NCI-H128 (cell line): ENCODE data around the gene P2RX6.
"Not testable (repeated sequence)": the region's sequence is repeated elsewhere in the genome, so short reads cannot be mapped to it uniquely, and the experiment has no call there.

Source experiments
- DNase-seq: peaks from one replicate; lab custom pipeline; 2025; ENCODE audit not compliant: unreplicated experiment; lab: John Stamatoyannopoulos, UW

P2RX6 gene

DNA sequence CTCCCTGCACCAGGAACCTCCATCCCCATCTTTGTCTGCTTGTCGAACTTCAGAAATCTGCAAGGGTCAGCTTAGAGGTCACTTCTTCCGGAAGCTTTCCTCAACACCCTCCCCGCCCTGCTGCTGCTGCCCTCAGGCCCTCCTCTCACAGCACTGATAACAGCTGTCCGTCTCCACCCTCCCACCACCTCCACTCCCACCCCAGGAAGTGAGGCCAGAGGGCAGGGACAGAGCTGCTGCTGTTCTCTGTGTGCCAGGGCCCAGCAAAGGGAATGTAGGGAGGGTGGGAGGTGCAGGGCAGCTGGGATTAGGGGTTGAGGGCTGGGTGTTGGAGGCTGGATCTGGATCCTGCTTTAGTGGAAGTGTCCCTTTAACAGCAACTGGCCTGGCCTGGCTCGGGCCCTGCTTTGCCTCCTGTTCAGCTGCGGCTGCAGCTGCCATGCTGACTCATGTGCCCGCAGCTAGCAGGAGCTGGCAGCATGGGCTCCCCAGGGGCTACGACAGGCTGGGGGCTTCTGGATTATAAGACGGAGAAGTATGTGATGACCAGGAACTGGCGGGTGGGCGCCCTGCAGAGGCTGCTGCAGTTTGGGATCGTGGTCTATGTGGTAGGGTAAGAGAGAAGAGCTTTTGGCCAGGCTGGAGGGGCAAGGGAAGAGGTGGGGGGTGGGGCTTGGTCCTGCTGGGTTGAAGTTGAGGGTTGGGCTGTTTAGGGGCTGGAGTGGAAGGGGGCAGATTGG lies at the start of gene P2RX6:
TSS of gene P2RX6 (plus strand) at position 440 of the 740 bp plus-strand sequence. CDS start at position 450, 10 bp downstream.
- no peak for DNase-seq

DNA sequence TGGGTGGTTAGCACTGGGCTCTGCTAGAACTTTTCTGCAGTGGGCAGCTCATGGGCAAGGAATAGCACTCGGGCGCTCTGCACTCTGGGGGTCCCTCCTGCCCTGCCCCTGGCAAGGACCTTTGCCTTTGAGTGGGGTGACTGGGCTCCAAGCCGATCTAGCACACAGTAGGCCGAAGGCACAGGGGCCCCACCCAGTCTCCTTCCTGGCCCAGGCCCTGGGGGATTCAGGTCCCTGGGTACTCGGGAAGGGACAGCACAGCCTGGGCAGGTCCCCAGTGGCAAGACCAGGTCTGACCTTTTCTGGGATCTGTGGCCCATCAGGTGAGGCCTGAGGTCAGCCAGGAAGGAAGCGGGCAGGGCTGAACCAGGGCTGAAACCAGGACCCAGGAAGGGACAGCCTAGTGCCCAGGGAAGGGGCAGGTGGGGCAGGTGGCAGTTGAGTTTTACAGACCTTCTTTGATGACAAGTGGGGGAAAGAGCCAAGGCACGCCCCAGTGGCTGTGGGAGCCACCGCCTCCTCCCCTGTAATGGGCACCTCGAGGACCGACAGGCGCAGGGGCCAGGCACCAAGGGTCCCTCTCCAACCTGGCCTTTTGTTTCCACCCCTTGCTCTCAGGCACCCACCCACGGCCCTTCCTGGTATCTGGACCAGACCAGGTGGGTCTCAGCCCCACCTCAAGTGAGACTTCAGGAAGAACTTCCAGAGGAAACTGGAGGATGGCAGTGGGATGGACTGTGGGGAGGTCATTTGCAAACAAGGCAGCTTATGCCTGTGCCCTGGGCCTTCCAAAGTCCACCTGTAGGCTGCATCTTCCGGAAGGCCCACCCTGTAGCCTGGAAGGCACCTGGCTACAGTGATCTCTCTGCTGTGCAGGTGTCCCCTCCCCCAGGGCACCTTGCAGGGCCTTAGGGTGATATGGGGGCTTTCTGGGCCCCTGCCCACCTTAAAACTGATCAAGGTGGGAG lies 48.8 kb upstream of the P2RX6 start:
- no peak for DNase-seq

DNA sequence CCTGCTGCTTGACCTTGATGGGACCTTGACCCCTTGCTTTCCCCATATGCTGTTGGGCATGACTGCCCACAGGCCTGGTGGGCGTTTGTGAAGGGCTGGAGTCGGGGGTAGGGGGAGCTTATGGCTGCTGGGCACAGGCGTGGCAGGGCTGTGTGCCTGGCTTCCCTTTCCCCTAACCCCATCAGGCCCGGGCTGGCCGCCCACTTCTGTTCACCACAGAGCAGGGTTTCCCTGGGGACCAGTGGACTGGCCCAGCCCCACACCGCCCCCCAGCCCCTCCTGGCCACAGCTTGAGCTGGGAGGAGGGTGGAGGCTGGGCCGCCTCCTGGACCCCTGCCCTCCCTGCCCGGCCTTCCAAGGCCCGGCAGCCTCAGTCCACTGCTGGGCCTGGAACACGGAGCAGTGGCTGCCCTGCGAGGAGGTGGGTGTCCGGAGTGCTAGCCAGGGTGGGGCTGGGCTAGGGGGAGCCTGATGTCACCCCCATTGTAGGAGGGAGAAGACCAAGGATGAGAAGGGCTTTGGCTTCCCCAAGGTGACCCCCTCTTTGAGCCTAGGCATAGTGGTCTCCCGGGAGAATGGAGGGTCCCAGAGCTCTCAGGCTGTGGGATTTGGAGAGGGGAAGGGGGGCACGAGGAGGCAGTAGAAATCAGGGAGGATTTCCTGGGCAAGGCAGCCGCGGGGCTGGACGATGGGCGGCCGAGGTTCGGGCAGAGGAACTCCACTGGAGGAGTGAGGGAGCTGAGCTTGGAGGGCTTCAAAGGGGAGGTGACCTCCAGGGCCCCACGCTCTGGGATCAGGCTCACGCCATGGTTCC lies 47.9 kb upstream of the P2RX6 start, which contains the start of gene AIFM3:
TSS of gene AIFM3 (plus strand) at position 373 of the 814 bp plus-strand sequence. CDS start 690 bp downstream, outside the sequence.
- DNase-seq, result no peak

DNA sequence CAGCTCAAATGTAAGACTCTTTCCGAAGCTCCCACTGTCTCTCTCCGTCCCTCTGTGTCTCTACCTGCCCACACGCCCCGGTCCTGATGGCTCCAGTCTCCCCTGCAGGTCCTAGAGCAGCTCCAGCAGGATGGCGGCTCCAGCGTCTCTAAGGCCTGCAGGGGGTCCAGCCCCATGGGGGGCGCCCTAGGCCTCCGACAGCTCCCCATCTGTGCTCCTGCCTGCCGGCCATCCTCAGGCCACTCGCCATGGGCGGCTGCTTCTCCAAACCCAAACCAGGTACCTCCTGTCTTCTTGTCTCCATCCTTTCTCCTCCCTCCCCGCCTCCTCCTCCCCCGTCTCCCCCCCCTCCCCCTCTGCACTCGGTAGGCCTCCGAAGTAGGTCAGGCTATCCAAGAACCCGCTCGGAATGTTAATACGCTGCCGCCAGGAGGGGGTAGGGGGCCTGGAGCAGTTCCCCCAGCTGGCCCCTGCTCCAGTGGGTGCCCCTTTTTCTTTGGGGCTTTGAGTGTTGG lies 47.2 kb upstream of the P2RX6 start:
- no peak for DNase-seq

DNA sequence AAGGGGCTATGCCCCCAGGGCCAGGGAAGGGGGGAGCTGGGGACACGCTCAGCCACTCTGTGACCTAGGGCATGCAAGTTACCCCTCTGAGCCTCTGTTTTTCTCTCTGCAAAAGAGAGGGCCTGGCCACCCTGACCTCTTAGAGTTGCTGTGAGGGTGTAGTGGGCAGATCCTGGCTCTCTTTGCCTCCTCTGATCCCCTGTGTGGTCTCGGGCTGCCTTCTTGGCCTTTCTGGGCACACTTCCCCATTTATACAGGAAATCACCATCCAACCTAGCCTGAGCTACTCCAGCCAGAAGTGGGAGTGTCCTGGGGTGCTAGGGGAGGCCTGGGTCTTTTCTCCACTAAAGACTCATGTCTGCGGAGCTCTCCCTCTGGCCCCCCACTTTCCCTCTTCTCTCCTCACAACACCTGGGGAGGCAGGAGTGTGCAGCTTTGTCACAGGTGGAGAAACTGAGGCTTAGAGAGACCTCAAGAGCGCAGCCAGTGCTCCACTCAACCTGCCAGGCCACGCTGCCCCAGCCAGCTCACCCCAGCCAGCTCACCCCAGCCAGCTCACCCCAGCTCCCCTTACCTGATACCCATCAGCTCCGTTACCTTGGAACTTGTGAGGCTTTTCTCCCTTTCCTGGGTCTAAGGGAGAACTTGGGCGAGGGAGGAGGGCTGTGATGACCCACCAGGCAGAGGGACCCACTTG lies 46.5 kb upstream of the P2RX6 start:
- no peak for DNase-seq

DNA sequence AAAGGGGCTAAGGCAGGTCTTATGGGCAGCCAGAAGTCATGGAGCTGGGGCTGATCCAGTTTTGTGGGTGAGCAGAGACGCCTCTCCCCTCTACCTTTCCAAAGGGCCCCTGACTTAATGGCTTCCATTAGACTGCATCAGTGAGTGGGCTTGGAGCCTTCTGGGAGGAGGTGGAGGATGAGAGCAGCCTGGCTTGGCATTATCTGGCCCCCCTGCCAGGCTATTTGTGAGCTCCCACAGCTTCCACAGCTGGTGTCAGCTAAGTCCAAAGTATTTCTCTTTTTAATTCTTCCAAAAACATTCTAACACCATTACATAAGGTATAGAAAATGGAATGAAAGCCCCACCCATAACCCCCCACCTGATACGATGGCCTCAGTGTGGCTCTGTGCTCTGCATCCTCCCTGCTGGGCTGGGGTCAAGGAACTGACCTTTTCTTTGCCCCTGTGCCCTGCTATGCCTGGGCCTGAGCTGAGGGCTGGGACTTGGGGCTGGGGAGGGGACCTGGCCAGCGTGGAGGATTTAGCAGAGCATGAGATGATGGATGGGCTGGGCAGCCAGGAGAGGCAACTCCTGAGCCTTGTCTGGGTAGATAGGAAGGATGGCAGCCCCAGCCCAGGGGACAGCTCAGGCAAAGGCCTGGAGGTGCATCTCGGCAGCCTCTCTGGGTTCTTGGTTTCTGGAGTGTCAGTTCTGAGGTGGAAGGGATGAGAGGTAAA lies 43.9 kb upstream of the P2RX6 start:
- no peak for DNase-seq

DNA sequence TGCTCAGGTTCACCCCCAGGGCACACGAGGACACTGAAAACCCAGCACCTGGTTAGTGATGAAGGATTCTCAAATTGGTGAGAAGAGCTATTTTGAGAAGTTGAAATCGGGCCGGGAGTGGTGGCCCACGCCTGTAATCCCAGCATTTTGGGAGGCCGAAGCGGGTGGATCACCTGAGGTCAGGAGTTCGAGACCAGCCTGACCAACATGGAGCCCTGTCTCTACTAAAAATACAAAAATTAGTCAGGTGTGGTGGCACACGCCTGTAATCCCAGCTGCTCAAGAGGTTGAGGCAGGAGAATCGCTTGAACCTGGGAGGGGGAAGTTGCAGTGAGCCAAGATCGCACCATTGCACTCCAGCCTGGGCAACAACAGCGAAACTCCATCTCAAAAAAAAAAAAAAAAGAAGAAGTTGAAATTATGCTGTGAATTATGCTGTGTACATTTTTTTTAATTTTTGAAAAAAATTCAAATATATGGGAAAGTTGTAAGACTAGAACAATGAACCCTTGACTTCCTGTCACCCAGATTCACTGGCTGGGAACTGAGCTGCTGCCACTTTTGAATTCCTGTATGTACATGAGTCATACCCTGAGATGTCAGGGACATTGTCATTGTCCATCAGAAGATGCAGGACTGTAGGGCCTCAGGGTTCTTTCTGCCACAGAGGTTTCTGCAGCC lies 42.8 kb upstream of the P2RX6 start:
- not testable (repeated sequence) for DNase-seq

DNA sequence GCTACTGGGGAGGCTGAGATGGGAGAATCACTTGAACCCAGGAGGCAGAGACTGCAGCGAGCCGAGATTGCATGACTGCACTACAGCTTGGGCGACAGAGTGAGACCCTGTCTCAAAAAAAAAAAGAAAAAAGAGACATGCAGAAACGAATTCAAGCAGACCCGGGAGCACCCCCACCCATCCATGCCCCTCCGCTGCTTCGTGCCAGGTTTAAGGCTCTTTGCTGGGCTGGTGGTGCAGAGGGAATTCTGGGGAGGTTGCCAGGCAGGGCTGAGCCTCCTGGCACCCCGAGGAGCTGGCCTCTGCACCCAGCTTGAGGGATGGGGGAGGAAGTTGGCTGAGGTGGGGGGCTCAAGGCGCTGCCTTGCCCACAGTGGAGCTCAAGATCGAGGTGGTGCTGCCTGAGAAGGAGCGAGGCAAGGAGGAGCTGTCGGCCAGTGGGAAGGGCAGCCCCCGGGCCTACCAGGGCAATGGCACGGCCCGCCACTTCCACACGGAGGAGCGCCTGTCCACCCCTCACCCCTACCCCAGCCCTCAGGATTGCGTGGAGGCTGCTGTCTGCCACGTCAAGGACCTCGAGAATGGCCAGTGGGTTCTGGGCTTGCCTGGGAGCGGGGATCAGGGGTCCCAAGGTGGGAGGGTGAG lies 41.9 kb upstream of the P2RX6 start:
- no peak for DNase-seq

DNA sequence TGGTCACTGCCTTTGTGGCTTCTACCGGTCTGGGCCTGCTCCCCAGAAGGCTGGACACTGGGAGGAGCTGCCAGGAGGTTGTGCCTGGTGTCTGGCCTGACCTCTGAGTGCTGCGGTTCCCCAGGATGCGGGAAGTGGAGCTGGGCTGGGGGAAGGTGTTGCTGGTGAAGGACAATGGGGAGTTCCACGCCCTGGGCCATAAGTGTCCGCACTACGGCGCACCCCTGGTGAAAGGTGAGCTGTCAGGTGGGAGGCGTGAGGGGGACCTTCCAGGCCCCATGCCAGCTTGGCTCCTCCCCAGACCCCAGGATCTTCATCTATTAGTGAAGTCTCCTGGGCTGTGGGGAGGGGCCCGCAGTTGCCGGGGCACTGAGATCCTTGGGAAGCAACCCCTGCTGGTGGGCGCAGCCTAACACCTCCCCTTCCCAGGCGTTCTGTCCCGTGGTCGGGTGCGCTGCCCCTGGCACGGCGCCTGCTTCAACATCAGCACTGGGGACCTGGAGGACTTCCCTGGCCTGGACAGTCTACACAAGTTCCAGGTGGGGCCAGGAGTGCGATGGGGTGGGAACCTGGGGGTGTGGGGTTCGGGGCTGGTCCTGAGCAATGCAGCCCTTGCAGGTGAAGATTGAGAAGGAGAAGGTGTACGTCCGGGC lies 41.2 kb upstream of the P2RX6 start:
- no peak for DNase-seq

DNA sequence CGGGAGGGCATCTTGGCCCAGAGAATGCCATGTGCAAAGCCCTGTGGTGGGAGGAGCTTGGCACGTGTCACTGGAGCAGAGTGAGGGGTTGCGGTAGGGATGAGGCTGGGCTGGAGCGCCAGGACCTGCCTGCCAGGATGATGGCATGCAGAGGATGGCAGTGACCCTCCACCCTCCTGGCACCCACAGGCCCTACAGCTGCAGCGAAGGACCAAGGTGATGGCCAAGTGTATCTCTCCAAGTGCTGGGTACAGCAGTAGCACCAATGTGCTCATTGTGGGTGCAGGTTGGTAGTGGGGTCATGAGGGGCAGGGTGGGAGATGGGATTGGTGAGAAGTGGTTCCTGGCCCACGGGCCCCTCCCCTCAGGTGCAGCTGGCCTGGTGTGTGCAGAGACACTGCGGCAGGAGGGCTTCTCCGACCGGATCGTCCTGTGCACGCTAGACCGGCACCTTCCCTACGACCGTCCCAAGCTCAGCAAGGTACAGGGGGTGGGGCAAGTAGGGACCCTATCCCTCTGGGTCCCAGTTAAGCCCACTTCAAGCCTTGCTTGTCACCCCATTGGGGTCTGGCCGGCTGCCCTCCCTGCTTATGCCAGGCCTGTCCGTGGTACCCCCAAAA lies 40.5 kb upstream of the P2RX6 start:
- DNase-seq, result no peak

DNA sequence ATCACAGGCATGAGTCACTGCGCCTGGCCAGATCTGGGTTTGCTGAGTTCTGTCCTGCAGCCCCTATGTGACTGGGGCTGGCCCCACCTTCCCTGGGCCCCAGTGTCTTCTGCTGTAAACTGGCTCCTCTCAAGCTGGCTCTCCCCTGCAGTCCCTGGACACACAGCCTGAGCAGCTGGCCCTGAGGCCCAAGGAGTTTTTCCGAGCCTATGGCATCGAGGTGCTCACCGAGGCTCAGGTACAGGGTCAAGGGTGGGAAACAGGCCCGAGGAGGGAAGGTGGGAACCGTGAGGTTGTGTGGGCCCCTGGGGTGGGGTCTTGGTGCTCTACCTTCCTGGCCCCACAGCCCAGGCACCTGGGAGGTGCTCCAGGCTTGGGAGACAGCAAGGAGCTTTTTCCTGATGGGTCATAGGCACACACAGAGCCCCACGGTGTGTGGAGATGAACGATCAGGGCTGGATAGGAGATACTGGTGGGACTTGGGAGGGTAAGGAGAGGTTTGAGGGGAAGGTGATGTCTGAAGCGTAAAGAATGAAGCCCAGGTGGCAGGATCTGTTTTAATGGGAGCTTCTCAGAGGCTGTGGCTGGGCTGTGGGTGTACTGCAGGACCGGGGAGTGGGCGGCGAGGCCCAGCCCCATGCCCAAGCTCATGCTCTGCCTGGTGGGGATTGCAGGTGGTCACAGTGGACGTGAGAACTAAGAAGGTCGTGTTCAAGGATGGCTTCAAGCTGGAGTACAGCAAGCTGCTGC lies 39.2 kb upstream of the P2RX6 start:
- no peak for DNase-seq

DNA sequence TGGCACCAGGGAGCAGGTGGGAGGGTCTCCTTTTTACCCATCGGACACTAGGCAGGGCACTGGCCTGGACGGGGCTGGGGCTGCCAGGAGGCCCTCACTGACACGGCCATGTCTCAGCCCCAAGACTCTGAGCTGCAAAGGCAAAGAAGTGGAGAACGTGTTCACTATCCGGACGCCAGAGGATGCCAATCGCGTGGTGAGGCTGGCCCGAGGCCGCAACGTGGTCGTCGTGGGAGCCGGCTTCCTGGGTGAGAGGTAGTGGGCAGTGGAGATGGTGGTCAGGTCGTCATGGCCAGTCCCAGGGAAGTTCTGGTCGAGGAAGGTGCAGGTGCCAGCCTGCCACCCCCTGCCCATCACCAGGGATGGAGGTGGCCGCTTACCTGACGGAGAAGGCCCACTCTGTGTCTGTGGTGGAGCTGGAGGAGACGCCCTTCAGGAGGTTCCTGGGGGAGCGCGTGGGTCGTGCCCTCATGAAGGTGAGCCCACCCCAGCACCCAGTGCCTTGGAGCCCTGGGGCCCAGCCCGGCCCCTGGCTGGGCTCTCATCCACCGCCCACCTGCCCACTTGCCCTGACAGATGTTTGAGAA lies 38.6 kb upstream of the P2RX6 start:
- DNase-seq, result no peak

DNA sequence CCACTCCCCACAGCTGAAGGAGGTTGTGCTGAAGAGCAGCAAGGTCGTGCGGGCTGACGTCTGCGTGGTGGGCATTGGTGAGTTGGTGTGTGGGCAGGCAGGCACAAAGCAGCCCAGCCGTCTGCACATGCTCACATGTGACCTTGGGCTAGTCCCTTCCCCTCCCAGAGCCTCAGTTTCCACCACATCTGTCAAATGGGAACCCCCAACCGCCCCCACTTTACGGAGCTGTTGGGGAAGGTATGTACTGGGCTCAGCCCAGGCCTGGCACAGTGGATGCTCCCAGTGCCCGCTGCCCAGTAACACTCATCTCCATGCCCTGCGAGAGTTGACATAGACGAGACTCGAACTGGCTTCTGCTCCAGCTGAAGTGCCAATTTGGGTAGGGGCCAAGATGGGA lies 37.9 kb upstream of the P2RX6 start:
- no peak for DNase-seq

DNA sequence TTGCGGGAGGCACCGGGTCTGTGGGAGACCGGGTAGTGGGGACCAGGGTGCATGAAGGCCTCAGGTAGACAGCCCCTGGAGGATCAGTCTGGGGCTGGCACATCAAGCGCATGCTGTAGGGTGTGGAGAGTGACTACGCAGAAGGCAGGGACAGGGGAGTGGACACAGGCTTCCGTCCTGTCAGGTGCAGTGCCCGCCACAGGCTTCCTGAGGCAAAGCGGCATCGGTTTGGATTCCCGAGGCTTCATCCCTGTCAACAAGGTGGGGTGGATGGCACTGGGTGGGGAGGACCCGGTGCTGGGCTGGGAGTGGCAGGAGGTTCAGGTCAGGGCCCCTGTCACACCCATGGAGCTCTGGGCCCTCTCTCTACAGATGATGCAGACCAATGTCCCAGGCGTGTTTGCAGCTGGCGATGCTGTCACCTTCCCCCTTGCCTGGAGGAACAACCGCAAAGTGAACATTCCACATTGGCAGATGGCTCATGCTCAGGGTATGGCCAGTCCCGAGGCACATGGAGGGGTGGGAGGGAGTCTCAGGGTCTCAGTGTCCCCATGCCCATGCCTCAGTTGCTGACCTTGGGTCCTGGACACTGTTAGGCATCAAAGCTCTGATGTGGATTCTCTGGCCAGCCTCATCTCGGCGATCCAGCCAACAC lies 37.3 kb upstream of the P2RX6 start:
- DNase-seq, result no peak

DNA sequence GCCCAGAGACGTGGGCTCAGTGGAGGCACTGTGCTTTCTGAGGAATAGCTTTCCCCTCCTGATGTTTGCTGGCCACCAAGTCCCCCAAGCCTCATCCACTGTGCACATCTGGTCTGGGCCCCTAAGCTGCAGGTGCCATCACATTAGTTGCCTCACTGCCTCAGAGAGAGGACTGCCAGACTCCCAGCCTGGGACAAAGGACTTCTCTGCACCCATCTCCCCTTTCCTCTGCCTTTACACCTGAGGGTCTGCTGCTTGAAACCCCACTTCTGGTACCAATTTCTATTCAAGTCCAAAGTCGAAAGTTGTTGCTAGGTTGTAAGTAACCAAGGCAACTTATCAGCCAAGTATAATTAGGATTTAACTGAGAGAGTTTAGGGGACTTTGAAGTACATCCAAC lies 36.5 kb upstream of the P2RX6 start:
- DNase-seq, result no peak

DNA sequence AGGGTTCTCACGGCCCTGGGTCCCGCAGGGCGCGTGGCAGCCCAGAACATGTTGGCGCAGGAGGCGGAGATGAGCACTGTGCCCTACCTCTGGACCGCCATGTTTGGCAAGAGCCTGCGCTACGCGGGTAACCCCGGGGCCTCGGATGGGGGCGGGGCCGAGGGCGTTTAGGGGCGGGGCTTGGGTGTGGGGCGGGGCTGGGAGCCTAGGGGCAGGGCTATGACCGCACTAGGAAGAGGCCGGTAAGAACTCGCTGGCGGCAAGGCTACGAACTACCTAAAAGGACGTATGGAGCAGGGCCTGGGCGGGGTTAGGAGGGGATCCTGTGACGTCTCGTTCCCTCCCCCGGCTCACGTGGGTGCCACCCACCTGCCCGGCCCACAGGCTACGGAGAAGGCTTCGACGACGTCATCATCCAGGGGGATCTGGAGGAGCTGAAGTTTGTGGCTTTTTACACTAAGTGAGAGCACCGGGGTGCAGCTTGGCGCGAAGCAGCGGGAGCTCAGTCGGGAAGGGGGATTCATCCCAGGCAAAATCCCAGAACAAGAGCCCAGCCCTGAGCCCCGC lies 35.6 kb upstream of the P2RX6 start:
- DNase-seq, result no peak
